Kidney glomerular epithelial cell (primary cell): ENCODE measurements around the gene PKD1.

ENCODE experiments used
- DNase-seq: peaks from one replicate; lab custom pipeline; 2025; lab: John Stamatoyannopoulos, UW

Gene PKD1

DNA sequence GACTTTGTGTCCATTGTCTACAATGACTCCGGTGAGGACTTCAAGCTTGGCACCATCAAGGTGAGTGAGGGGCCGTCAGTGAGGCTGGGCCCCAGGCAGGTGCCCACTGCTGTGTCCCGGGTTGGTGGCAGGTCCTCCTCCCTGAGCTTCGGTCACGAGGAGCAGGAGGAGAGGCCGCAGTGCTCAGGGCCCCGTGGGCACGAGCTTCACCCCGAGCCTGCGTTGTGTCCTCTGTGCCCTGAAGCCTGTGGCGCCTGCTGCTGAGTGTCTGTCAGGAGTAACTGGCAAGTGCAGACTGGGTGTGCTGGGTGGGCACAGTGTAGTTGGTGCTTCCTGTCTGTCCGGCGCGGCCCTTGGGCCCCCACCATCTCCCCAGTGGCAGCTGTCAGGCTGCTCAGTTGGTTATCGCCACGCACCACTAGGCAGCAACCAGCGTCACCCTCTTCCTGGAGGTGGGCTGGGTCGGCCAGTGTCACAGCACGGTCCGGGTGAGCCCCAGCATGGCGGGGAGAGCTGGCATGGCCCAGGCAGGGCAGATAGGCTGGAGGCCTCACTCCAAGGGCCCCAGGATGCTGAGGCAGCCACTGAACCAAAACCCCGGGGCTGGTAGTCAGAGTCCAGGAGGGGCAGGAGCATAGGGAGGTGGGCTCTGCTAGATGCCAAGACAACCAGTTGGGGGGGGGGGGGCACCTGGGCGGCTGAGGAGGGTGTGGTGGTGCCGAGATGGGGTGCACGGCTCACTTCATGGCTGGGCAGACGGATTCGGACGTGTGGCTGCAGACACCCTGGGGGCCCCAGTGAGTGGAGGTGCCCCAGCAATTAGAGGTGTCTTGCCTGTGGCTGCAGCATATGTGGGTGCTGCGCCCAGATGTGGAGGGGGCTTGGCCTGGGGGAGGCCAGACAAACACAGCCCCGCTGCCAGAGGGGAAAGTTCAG lies 48.6 kb downstream of the PKD1 start:
- DNase-seq: no peak

DNA sequence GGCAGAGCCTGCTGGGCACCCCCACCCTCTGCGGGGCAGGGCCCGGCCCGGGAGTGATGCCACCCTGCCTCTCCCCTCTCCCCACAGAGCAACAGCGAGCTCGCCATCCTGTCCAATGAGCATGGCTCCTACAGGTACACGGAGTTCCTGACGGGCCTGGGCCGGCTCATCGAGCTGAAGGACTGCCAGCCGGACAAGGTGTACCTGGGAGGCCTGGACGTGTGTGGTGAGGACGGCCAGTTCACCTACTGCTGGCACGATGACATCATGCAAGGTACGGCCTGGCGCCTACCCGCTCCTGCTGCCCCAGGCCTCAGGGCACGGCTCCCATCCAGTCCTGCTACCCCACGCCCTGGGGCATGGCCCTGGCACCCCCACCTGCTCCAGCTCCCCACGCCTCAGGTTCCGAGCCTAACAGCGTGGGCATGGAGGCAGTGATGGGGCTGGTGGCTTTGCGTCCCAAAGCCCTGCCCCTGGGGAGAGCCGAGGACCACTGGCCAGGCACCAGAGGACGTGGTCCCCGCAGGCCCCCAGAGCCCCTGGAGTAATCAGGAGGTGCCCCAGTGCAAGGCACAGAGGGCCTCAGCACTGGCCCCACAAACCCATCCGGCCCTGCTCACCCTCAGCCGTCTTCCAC lies 49.5 kb downstream of the PKD1 start:
- DNase-seq: no peak

DNA sequence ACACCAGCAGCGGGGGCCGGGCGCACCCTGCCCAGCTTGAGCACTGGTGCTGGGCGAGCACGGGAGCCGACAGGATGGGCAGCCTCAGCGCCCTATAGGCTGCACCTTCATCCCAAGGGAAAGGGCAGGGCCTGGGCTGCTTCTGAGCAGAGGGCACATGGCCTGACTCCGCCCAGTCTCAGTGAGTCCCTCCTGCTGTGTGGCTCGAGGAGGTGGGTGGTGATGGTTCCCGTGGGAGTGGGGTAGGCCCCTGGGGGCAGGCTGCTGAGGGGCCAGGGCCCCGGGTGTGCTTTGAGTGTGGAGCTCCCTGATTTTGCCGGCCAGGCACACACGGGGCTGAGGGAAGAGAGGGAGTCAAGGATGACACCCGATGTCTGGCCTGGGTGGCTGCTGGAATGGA lies 50.0 kb downstream of the PKD1 start:
- no peak for DNase-seq

DNA sequence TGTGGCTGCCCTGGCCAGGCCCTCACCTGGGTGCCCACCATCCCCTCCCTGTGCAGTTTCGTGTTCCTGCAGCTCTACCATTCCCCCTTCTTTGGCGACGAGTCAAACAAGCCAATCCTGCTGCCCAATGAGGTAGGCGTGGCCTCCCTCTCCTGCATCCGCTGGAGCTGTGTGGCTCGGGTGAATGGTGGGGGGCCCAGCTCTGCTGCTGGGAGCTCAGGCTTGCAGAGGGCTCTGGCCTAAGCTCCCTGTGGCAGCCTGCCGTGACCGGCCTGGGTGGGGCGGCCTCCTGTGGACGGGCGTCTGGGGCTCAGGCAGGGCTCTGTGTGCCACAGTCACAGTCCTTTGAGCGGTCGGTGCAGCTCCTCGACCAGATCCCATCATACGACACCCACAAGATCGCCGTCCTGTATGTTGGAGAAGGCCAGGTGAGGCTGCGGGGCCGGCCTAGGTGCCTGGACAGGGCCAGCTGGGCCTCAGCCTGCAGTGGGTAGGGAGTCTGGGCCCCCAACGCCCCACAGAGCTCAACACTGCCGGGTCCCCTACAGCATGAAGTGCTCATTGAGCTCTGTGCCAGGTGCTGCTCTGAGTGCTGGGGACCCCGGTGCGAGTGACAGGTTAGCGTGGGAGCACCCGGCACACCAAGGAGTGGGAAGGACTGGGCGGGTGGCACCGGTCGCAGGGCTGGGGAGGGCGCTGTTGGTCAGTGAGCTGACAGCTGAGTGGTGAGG lies 50.6 kb downstream of the PKD1 start:
- DNase-seq: no peak

DNA sequence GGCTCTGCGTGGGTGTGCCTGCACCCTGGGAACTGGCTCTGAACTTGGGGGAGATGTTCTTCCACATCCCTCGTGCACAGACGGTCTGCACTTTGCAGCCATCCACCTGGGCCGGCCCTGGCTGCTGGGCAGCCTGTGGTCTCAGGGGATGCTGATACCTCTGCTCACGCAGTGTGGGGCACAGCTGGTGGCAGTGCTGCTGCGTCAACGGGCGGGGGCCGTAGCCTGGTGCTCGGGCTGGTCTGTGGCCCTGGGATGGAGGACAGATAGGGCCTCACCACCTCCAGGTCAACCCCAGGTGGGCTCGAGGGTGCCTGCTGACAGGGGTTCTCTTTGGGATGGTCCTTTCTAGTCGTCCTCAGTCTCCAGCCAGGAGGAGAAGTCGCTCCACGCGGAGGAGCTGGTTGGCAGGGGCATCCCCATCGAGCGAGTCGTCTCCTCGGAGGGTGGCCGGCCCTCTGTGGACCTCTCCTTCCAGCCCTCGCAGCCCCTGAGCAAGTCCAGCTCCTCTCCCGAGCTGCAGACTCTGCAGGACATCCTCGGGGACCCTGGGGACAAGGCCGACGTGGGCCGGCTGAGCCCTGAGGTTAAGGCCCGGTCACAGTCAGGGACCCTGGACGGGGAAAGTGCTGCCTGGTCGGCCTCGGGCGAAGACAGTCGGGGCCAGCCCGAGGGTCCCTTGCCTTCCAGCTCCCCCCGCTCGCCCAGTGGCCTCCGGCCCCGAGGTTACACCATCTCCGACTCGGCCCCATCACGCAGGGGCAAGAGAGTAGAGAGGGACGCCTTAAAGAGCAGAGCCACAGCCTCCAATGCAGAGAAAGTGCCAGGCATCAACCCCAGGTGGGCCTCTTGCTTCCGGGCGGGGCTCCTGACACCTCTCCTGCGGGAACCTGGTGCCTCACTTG lies 51.6 kb downstream of the PKD1 start:
- no peak for DNase-seq

DNA sequence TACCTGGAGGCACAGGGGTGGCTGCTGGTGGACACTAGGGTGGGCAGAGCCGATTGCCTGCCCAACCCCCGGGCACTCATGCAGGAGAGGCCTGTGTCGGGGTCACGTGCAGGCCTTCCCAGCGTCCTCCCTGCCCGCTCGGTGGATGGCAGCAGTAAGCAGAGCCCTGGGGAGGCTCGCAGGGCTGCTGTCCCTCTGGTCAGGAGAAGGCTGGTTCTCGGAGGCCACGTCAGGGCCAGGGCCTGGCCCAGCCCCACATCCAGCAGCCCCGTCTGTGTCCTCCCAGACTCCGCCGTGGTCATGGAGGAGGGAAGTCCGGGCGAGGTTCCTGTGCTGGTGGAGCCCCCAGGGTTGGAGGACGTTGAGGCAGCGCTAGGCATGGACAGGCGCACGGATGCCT lies 52.3 kb downstream of the PKD1 start:
- no peak for DNase-seq

DNA sequence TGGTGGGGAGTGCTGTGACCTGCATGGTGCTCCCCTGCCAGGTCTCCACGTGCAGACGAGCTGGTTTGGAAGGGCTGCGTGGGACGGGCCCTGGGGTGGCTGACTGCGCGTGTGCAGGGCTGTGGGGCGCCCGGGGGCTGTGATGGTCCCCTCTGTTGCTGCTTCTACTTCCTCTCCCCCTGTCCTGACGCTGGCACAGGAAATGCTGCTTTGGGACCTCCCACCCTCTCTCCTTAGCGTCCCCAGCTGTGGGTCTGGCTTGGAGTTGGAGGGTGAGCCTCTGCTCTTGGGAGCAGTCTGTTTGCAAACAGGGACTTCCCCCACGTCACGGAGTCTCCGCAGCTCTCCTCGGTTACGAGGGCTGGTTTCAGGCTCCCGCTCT lies 52.7 kb downstream of the PKD1 start:
- no peak for DNase-seq

DNA sequence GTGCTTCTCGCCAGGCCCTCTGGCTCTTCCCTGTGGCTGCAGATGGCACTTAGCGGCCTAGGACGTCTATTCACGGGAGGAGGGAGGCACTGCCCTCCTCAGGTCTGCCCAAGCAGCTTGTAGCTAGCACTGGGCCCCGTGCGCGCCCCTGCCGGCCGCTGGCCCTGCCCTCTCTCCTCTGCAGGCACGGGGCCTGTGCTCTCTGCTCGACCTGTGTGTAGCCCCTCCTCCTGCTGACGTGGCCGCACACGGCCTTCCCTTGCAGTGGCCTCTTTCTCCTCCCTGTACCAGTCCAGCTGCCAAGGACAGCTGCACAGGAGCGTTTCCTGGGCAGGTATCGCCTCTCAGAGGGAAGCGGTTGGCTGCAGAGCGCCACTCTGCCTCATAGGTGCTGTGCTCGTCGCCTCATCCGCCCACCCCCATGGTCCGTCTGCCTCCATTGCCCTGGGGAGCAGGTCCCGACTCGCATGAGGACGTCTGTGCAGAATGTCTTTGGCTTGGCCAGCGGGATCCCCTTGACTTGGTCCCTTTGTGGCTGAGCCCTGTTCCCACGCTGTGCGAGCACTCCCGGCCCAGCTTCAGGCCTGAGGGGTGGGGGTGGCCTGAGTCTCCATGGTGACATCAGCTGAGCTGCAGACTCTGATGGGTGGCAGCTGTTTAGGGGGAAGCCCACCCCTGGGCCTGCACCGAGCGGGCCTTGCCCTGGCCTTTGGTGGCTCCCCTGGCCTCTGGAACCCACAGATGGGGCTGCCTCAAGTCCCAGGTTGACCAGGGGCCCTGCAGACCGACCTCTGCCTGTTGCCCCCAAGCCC lies 53.3 kb downstream of the PKD1 start:
- DNase-seq: no peak

DNA sequence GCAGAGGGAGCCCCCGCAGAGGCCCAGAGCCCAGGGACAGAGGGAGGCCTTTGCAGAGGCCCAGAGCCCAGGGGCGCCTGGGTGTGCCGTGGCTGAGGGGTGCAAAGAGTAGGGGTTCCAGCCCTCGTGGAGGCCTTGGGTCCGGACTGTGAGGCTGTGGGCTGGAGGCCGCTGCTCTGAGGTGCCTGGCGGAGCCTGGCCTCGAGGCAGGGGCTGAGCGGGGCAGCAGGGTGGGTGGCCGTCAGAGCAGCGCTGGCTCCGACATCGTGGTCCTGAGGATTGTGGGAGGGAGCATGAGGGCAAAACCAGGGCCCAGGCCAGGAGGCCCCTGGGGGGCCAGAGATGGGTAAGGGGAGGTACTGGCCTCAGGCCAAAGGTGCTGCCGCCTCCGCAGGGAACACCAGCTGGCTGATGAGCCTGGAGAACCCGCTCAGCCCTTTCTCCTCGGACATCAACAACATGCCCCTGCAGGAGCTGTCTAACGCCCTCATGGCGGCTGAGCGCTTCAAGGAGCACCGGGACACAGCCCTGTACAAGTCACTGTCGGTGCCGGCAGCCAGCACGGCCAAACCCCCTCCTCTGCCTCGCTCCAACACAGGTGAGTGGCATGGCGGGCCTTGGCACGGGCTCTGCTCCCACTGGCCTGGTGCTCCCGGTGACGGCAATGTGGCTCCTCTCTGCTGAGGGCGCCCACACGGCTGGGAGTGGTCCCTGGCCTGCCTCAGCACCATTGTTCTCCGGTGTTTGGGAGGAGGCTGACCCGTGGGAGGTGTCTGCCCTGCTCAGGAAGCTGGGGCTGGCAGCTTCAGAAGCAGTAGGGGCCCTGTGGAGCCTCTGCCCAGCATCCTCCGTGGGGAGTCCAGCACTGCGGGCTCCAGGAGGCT lies 54.3 kb downstream of the PKD1 start:
- DNase-seq: no peak

DNA sequence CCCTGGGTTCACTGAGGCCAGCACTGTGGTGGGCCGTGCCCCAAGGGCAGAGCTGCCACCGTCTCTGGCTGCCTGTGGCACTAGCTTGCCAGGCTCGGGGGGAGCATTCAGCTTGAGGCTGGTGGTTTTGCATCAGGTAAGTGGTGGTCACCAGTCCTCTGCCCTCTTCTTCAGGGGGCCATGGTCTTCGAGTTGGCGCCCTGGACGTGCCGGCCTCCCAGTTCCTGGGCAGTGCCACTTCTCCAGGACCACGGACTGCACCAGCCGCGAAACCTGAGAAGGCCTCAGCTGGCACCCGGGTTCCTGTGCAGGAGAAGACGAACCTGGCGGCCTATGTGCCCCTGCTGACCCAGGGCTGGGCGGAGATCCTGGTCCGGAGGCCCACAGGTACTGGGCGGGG lies 55.7 kb downstream of the PKD1 start:
- no peak for DNase-seq

DNA sequence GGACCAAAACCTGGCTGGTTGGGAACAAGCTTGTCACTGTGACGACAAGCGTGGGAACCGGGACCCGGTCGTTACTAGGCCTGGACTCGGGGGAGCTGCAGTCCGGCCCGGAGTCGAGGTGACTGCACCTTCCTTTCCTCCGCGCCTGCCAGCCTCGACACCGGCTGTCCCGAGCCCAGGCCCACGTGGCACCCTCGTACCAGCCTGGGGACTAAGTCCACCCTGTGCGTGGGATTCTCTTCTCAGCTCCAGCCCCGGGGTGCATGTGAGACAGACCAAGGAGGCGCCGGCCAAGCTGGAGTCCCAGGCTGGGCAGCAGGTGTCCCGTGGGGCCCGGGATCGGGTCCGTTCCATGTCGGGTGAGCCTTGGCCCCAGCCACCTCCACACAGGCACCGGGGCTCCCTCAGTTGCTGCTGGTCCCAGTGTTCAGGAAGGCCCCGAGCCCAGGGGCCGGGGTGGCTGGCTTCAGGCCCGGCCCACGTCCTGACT lies 56.3 kb downstream of the PKD1 start:
- no peak for DNase-seq

DNA sequence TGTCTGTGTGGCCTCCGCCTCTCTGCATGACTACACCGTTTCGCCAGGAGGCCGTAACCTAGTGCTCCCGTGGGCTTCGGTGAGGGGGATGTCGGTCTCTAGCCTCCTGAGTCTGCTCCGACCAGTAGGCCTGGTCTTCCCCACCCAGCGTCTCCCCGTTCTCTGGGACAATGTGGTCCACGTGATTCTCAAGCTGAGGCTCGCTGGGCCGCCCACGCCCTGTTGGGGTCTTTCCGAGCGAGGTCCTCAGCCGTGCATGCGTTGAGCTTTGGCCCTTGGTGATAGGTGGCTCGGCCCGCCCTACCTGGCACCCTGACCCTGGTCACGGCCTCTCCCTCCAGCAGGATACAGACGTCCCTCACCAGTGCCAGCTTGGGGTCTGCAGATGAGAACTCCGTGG lies 57.0 kb downstream of the PKD1 start:
- no peak for DNase-seq

DNA sequence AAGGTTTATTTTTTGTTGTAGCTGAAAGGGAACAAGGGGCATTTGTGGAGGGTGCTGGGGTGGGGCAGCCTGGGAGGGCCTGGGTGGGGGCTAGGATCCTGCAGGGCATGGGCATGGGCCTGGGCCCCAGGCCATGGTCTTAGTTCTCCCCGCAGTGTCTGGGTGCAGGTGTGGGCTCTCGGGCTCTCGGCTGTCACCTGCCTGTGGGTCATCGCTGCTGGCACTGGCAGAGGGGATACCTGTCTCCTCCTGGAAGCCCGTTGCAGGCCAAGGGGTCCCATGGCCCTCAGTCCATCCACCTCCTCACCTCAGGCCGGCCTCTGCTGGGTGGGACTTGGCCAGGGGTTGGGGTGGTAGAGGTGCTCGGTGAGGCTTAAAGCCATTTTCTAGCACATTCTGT lies 57.6 kb downstream of the PKD1 start:
- DNase-seq: no peak

DNA sequence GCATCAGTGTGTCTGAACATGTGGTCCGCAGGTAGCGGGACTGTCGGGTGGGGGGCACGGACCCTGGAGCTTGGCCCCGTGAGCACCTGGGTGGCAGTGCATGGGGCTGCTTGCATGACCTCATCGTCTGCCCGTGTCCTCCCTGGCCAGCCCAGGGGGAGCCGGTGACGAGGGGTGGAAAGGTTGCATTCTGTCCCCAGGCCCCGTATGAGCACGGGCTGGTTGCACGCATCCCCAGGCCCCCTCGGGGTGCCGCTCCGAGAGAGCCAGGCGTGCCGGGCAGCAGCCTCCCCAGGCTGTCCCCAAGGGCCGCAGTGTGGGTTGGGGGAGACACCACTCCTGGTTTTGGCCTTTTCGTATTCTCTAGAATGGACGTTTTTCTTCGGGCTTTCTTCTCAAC lies 58.0 kb downstream of the PKD1 start:
- DNase-seq: no peak

DNA sequence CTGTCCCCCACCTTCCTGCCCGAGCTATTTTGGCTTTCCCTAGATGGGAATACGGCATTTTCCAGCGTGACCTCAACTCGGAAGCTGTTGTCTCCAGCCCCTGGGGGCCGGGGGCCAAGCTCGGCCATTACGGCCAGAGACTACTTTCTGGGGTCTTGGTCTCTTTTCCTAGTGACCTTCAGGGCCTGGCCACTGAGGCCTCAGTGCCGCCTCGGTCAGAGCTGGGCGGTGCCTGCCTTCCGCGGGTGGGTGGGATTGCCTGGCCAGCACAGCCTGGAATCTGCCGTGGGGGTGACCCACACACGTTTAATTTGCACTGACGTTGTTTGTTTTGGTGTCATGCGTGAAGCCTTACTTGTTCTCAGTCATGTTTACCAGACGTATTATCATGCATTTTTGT lies 58.7 kb downstream of the PKD1 start:
- DNase-seq: no peak

DNA sequence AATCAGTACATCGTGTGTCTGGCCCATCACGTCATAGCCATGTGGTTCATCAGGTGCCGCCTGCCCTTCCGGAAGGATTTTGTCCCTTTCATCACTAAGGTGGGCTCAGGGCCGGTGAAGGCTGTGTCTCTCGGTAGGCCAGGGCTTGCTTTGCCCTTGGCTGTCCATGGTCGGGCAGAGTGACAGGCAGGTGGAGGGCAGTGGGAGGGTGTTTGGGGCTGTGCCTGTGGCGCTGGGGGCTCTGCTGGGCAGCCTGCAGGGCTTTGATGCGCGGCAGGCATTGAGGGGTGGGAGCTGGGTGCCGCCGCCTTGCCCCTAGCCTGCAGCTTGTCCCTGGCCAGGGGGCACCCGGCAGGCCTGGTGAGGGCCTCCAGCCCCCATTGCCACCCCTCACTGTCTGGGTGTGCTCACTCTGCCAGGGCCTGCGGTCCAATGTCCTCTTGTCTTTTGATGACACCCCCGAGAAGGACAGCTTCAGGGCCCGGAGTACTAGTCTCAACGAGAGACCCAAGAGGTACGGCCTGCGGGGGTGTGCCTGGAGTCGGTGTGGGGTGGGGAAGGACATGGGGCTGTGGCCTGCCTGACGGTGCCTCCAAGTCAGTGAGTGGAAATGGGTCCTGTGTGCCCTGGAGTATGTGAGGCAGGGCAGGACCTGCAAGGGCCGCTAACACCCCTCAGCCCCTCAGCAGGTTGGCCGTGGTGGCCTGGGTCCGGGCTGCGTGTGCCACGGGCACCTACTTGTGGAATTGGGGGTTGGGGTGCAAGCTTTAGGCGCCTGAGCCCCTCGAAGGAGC lies 59.4 kb downstream of the PKD1 start:
- no peak for DNase-seq

DNA sequence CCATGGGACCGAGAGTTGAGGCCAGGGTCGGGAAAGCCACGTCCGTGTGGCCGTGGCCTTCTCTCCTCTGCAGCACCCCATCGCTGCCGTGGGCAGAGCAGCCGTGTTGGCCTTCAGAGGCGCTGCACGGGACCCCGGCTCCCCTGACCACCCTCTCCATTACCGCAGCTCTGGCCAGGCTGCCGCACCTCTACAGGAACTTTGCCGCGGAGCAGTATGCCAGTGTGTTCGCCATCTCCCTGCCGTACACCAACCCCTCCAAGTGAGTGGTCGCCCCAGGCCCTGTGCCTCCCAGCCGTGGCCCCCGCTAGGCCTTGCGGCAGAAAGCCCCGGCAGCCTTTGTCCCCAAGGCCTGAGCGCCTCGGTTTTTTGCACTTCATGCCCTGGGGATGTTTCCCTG lies 60.1 kb downstream of the PKD1 start:
- no peak for DNase-seq

DNA sequence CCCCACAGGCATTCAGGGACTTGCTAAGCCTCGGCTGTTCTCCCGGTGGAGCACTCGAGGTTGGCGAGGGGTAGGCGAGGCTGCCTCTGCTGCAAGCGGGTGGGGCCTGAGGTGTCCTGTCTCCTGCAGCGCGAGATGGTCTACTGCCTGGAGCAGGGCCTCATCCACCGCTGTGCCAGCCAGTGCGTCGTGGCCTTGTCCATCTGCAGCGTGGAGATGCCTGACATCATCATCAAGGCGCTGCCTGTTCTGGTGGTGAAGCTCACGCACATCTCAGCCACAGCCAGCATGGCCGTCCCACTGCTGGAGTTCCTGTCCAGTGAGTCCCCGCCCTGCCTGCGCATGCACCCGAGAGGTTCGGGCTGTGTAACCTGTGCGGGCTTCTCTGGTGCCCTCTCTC lies 61.6 kb downstream of the PKD1 start:
- no peak for DNase-seq

DNA sequence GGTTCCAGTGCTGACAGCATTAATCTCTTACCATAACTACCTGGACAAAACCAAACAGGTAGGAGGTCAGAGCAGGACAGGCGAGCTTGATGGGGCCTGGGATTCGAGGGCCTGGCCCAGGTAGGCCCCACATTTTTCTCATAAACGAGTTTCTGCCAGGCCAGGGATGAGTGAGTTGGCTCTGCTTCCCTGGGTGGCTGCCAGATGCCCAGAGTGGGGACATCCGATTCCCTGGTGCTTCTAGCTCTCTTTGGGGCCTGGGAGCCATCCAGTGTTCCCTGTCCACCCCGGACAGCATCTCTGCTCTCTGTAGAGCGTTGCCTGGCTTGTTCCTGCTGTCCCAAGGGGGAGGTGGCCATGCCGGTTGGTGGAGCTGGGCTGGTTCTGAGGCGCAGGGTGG lies 62.8 kb downstream of the PKD1 start:
- no peak for DNase-seq
